Measurements from ENCODE around the gene IGF2.

The IGF2 gene

DNA sequence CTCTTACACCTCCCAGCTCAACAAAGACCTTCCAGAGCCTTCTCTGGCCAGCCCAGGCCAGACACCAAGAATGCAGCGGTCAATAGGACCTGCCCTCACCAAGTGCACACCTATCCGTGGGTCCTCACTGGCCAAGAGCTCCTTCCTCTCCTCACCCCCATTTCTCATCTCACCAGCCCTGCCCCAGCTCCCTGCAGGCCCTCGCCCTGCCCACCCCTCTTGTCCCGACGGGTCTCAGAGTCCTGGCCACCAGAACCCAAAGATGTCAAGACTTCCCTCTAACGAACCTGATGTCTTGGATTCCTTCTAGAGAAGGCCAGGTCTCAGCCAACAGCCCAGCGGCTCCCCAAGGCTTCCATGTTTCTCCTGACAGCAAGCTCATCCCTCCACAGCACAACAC, 43.6 kb downstream of the IGF2 start:
- Histone ChIP-seq H3K36me3 (ENCODE audit: control insufficient read depth, low read depth, low read length) (no peaks in the 10 kb centered on the region), H3K27me3 (ENCODE audit: control insufficient read depth, insufficient read depth, low read length) (peaks cover 8% of the 10 kb centered on the region), H3K4me1 (ENCODE audit: control insufficient read depth, low read depth, low read length) (peaks cover 10% of the 10 kb centered on the region), H3K9ac (ENCODE audit: low read length) (no peak overlapping the region), H3K27ac (ENCODE audit: low read length) (no peak overlapping the region), H3K9me3 (ENCODE audit: control insufficient read depth, low read depth, low read length) (no peaks in the 10 kb centered on the region), H3K4me3 (ENCODE audit: low read length) (no peak overlapping the region)

DNA sequence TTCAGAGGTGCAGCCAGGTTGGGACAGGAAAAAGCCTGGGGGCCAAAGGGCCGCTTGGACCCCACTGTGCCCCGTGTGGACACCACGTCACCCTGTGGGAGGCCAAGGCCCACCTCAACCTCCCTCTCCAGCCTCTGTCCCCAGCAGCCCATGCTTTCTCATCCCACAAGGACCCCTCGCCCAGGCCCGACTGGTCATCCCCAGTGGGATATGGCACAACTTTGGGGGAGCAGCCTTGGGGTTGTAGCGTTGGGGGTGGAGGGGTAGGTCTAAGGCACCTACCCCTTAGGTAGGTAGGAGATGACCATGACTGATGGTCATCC, 44.0 kb downstream of the IGF2 start:
- H3K9me3 ChIP-seq (ENCODE audit: control insufficient read depth, low read depth, low read length) = no peaks in the 10 kb centered on the region
- H3K27ac ChIP-seq (ENCODE audit: low read length) = no peak overlapping the region
- H3K4me1 ChIP-seq (ENCODE audit: control insufficient read depth, low read depth, low read length) = peaks cover 10% of the 10 kb centered on the region
- H3K27me3 ChIP-seq (ENCODE audit: control insufficient read depth, insufficient read depth, low read length) = peaks cover 8% of the 10 kb centered on the region
- no peaks in the 10 kb centered on the region for H3K36me3 ChIP-seq (ENCODE audit: control insufficient read depth, low read depth, low read length)
- H3K4me3 ChIP-seq (ENCODE audit: low read length) = no peak overlapping the region
- no peak overlapping the region for H3K9ac ChIP-seq (ENCODE audit: low read length)

DNA sequence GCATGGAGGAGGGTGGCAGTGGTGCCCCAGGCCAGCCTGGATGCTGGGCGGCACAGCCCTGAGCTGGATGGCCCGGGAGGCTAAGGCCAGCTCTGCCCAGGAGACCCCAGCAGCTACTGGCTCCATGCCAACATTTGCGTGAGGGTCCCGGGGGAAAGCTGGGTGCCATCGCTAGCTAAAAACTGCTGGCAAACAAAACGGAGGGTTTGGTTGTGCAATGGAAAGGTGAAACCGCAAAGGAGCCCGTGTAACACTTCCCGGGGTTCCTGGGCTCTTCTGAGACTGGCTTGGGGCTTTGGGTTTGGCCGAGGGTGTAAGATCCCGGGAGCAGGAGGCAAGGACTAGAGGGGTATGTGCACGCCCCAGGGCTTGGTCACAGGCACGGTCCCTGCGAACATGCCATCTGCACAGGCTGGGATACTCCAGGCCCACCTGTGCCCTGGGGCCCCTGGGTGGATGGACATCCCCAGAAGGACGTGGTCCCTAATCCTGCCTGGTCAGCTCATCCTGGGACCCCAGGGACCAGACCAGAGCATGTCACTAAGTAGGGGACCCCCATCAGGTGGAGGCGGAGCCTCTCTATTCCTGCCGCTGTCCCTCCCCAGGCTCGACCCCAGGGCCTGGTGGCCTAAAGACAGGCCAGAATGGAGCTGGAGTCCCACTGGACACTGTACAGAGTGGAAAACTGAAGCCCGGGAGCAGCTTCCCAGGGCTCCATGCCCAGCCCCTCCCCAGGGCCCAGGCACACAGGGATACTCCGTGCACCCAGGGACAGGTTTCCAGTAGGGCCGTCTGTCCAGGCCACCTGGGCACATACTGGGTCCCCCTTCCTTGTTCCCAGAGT, 44.6 kb downstream of the IGF2 start:
- H3K27me3 ChIP-seq (ENCODE audit: control insufficient read depth, insufficient read depth, low read length) = peaks cover 8% of the 10 kb centered on the region

DNA sequence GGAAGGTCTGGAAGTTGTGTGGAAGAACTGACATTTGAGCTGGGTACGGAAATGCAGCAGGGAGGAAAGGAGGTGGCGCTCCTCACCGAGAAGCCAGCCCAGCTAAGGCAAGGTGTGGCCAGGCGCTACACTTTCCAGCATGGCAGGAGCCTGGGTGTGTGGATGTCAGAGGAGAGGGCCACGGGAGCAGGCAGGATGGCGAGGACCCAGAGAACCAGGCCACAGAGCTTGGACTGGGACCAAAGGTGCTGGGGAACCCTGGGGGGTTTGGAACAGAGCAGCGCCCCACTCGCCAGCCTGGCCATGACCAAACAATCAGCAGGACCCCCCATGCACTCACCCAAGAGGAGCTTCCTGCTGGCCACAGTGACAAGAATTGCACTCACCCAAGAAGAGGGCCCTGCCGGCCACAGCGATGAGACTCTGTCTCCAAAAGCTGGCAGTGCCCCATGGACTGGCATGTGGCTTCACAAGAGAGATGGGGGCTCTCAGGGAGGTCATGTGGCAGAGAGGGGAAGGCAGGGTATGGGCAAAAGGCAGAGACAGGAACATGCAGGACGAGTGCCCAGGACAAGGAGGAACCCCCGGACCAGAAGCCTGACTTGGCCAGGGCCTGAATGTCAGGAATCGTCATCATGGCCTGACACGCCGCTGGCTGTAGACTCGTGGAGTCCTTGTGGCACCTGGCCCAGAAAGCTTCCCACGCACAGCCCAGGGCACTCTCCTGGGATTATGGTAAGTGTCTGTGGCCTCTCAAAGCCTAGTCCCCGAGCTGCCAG, 45.4 kb downstream of the IGF2 start:
- H3K9ac ChIP-seq (ENCODE audit: low read length) = no peak overlapping the region
- no peak overlapping the region for H3K4me3 ChIP-seq (ENCODE audit: low read length)
- H3K27ac ChIP-seq (ENCODE audit: low read length) = no peak overlapping the region

More for the DNA sequence above, 44.6 kb downstream of the IGF2 start:
- Histone ChIP-seq H3K4me3 (ENCODE audit: low read length) (no peak overlapping the region), H3K4me1 (ENCODE audit: control insufficient read depth, low read depth, low read length) (peaks cover 10% of the 10 kb centered on the region), H3K27ac (ENCODE audit: low read length) (no peak overlapping the region), H3K36me3 (ENCODE audit: control insufficient read depth, low read depth, low read length) (no peaks in the 10 kb centered on the region), H3K9me3 (ENCODE audit: control insufficient read depth, low read depth, low read length) (no peaks in the 10 kb centered on the region), H3K9ac (ENCODE audit: low read length) (no peak overlapping the region)

DNA sequence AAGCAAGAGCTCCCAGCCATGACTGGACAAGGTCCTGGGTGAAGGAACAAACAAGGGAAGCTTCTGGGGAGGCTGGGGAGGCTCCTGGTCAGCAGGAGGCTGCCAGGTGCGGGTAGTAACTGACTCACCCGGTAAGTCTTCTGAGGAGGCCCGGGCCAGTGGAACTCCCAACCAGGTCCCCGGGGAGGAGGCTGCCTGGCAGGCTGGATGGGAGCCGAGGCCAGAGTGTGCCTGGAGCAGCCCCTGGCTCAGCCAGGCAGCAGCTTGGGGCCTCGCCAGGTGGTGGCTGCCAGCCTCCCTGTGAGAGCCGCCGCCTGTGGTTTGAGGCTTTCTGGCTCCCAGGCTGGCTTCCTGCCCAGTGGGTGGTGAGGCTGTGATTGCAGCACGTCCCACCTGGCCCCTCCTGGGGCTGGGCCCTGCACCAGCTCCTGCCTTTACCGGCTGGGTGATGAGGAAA, 46.2 kb downstream of the IGF2 start:
- peaks cover 9% of the 10 kb centered on the region for H3K4me1 ChIP-seq (ENCODE audit: control insufficient read depth, low read depth, low read length)
- H3K36me3 ChIP-seq (ENCODE audit: control insufficient read depth, low read depth, low read length) = no peaks in the 10 kb centered on the region
- peaks cover under 1% of the 10 kb centered on the region for H3K27me3 ChIP-seq (ENCODE audit: control insufficient read depth, insufficient read depth, low read length)
- no peak overlapping the region for H3K27ac ChIP-seq (ENCODE audit: low read length)
- no peaks in the 10 kb centered on the region for H3K9me3 ChIP-seq (ENCODE audit: control insufficient read depth, low read depth, low read length)
- no peak overlapping the region for H3K9ac ChIP-seq (ENCODE audit: low read length)
- H3K4me3 ChIP-seq (ENCODE audit: low read length) = no peak overlapping the region

More for the DNA sequence above, 45.4 kb downstream of the IGF2 start:
- Histone ChIP-seq H3K4me1 (ENCODE audit: control insufficient read depth, low read depth, low read length) (peaks cover 10% of the 10 kb centered on the region), H3K36me3 (ENCODE audit: control insufficient read depth, low read depth, low read length) (no peaks in the 10 kb centered on the region), H3K27me3 (ENCODE audit: control insufficient read depth, insufficient read depth, low read length) (peaks cover 8% of the 10 kb centered on the region), H3K9me3 (ENCODE audit: control insufficient read depth, low read depth, low read length) (no peaks in the 10 kb centered on the region)

DNA sequence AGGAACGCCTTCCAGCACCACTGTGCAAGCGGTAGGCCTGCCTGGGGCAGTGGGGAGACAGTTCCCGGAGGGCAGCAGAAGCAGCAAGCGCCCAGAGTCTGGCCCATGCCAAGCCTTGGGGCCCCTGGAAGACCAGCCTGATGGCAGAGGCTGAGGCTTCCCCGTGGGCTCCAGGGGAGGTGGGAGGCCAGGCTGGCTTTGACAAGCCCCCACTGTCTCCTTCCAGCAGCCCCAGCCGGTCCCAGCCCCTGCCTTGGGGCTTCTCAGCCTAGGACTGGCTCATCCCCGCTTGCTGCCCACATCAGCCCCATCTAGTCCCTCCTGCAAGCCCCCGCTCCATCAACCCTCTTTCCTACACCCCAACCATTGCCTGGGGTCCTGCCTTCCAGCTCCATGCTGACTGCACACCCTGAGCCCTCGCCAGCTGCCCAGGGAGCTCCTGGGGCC, 46.7 kb downstream of the IGF2 start:
- Histone ChIP-seq H3K9ac (ENCODE audit: low read length) (no peak overlapping the region), H3K36me3 (ENCODE audit: control insufficient read depth, low read depth, low read length) (no peaks in the 10 kb centered on the region), H3K4me1 (ENCODE audit: control insufficient read depth, low read depth, low read length) (peaks cover 4% of the 10 kb centered on the region), H3K9me3 (ENCODE audit: control insufficient read depth, low read depth, low read length) (no peaks in the 10 kb centered on the region), H3K4me3 (ENCODE audit: low read length) (no peak overlapping the region), H3K27me3 (ENCODE audit: control insufficient read depth, insufficient read depth, low read length) (no peaks in the 10 kb centered on the region), H3K27ac (ENCODE audit: low read length) (no peak overlapping the region)

DNA sequence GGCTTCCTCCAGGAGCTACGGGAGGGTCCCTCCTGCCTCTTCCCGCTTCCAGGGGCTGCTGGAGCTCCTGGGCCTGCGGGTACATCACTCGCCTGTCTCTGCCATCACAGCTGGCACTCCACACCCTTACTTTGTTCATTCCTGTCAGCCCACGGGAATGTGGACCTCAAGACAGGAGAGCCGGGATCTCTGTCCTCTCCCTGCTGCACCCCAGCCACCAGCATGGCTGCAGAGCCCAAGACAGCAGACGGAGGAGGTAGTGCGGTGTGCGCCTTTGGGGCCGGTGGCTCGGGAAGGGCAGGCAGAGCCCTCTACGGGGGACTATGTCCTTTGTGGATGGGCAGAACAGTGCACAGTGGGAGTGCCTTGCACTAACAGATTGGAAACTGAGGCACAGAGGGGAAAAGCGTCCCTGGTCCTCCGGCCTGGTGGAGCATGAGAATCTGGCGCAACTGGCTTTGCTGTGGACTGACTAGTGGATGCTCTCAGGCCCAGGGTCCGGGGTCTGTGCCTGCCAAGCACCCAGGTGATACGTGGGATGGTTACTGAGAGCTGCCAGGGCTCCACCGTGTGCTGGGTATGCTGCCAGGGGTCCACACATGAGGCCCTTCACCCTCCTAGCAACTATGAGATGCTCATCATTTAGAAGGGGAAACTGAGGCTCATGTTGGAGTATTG, 47.3 kb downstream of the IGF2 start:
- H3K4me3 ChIP-seq (ENCODE audit: low read length) = no peak overlapping the region
- H3K27ac ChIP-seq (ENCODE audit: low read length) = no peak overlapping the region
- no peaks in the 10 kb centered on the region for H3K27me3 ChIP-seq (ENCODE audit: control insufficient read depth, insufficient read depth, low read length)
- H3K9me3 ChIP-seq (ENCODE audit: control insufficient read depth, low read depth, low read length) = no peaks in the 10 kb centered on the region
- no peaks in the 10 kb centered on the region for H3K4me1 ChIP-seq (ENCODE audit: control insufficient read depth, low read depth, low read length)
- no peak overlapping the region for H3K9ac ChIP-seq (ENCODE audit: low read length)
- no peaks in the 10 kb centered on the region for H3K36me3 ChIP-seq (ENCODE audit: control insufficient read depth, low read depth, low read length)

DNA sequence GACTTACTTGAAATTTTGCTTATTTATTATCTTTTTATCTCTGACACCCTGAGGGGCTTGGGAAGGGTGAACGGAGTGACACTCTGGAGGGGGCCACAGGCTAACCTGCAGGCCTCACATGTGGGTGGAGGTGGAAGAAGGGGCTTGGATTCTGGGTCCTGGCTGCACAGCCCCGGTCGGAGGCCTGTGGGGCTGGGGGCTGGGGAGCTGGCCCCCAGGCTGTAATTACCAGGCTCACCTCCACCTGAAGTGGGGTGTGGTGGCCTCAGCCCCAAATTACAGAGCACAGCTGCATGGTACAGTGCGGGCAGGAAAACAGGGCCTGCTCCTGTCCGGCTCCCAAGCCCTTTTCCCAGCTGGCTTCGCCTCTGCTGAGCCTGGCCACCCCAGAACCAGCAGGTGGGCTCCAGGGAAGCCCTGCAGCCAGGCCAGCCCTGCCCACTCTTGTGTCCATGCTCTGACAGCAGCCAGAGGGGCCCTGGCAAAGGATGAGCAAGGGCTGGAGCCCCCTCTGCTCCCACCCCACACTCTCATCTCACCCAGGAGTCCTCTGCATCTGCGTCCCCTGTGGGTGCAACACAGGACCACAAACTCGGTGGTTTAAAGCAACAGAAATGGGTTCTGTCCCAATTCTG, 48.0 kb downstream of the IGF2 start:
- H3K27ac ChIP-seq (ENCODE audit: low read length) = no peak overlapping the region
- no peaks in the 10 kb centered on the region for H3K36me3 ChIP-seq (ENCODE audit: control insufficient read depth, low read depth, low read length)
- H3K4me3 ChIP-seq (ENCODE audit: low read length) = no peak overlapping the region
- no peaks in the 10 kb centered on the region for H3K27me3 ChIP-seq (ENCODE audit: control insufficient read depth, insufficient read depth, low read length)
- no peak overlapping the region for H3K9ac ChIP-seq (ENCODE audit: low read length)
- no peaks in the 10 kb centered on the region for H3K9me3 ChIP-seq (ENCODE audit: control insufficient read depth, low read depth, low read length)
- H3K4me1 ChIP-seq (ENCODE audit: control insufficient read depth, low read depth, low read length) = no peaks in the 10 kb centered on the region

DNA sequence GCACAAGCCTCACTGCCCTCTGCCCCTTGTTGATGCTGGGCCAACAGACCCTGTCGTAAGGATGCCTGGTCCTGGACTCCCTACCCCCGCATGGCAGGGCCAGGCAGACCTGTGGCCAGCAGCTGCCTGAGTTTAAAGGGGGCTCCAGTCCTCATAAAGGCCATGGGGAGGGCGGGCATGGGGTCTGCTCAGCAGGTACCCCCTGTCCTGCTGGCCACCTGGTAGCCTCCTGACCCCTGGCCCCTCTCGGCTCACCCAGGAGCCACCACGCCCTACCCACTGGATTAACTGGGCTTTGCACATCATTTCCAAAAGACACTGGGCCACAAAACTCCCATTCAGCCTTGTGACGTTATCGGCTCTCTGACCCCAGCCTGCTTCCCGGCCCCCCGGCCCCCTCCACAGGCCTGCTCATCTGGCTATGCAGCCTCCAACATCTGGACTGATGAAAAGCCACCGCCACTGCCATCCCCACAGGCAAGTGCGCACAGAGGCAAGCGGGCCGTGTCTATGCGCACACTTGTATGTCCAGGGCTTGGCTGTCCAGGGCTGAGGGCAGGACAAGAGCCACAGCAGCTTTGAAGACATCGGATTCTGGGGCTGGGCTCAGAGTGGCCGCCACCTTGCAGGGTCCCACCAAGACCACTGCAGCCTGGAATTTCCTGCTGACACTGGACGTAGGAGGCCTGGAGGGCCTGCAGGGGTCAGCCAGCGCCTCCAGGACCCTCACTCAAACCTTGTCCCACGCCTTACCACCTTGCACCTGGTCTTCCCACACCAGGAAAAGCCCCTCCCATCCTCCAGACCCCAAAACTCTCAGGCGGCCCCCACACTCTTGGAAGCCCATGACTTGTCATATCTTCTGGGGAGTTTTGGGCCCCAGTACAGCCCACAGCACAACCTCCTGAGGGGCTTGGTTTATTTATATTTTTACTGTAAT, 48.7 kb downstream of the IGF2 start:
- no peak overlapping the region for H3K4me3 ChIP-seq (ENCODE audit: low read length)
- no peaks in the 10 kb centered on the region for H3K27me3 ChIP-seq (ENCODE audit: control insufficient read depth, insufficient read depth, low read length)
- no peaks in the 10 kb centered on the region for H3K36me3 ChIP-seq (ENCODE audit: control insufficient read depth, low read depth, low read length)
- no peaks in the 10 kb centered on the region for H3K9me3 ChIP-seq (ENCODE audit: control insufficient read depth, low read depth, low read length)
- H3K27ac ChIP-seq (ENCODE audit: low read length) = no peak overlapping the region
- H3K4me1 ChIP-seq (ENCODE audit: control insufficient read depth, low read depth, low read length) = no peaks in the 10 kb centered on the region
- H3K9ac ChIP-seq (ENCODE audit: low read length) = no peak overlapping the region

DNA sequence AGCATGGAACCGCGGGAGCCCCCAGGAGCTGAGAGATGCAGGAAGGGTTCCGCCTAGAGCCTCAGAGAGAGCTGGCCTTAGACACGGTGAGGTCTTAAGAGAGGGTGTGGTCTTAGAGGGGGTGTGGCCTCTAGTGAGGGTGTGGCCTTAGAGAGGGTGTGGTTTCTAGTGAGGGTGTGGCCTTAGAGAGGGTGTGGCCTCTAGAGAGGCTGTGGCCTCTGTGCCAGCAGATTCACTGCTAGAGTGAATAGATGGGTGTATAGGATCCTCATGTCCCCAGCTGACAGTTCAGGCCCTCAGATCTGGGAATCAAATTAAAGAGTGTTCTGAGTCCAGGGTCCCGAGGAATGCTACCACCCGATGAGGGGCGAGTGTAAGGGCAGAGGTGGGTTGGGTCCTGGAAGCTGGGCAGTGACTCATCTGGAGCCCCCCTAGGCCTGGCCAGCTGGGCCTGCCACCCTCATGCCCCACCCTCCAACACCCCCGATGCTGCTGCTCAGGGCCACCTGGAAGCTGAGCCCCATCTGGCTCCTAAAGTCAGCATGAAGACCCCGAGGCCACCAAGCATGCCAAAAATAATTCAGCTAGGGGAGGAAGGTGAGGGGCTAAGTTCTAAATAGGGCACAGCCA, 49.5 kb downstream of the IGF2 start:
- Histone ChIP-seq H3K36me3 (ENCODE audit: control insufficient read depth, low read depth, low read length) (no peaks in the 10 kb centered on the region), H3K4me3 (ENCODE audit: low read length) (no peak overlapping the region), H3K4me1 (ENCODE audit: control insufficient read depth, low read depth, low read length) (no peaks in the 10 kb centered on the region), H3K9ac (ENCODE audit: low read length) (no peak overlapping the region), H3K9me3 (ENCODE audit: control insufficient read depth, low read depth, low read length) (no peaks in the 10 kb centered on the region), H3K27me3 (ENCODE audit: control insufficient read depth, insufficient read depth, low read length) (no peaks in the 10 kb centered on the region), H3K27ac (ENCODE audit: low read length) (no peak overlapping the region)
